HG02938 (cell line): Measurements from ENCODE around the gene HAO2.
A peak's percentile ranks its signal among the peaks of the same experiment; 100 is the strongest.
"Not testable (repeated sequence)": the region's sequence is repeated elsewhere in the genome, so short reads cannot be mapped to it uniquely, and the experiment has no call there.

ENCODE experiments used
- ATAC-seq: cut with Tn5 transposase; IDR thresholded peaks from one replicate; pipeline ENCODE4 v1.9.1; 2021; ENCODE audit warnings: mild to moderate bottlenecking, moderate library complexity; ENCODE audit not compliant: unreplicated experiment

HAO2 gene

DNA sequence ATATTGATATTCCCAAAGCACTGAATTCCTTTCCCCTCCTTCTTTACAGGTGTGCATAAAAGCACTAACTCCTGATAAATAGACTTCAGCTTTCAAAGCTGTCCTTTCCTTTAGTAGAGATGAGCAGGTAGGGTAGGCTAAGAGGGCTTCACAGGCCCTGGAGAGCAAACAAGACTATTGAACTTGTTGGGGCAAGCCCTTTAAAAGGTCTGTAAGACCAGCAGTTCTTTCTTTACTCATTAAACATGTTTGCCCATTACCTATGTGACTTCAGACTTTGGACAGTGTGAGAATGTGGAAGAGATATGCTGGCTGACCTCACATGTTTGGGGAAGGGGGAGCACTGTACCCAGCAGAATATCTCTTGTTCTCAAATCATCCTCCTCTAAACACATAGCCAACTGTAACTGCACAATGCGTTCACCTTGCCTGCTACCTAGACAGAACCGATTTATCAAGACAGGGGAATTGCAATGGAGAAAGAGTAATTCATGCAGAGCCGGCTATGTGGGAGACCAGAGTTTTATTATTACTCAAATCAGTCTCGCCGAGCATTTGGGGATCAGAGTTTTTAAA lies 27.1 kb upstream of the HAO2 start:
- ATAC-seq: no peak

DNA sequence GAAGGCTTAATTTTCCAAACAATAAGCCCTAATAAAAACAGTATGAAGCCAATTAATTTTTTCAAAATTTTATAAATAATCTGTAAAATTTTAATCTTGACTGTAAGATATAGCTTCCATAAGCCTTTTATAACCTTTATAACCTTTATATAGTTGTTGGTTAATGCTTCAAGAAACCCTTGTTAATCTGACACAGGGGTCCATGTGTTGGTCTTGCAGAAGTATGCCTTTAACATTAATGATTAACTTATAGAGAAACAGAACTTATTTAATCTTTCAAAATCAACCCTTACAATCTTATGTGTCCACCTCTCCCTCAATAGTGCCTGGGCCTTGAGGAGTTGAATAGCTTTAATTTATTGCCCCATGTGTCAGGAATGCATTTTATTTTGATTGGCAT lies 23.2 kb upstream of the HAO2 start:
- ATAC-seq: no peak

DNA sequence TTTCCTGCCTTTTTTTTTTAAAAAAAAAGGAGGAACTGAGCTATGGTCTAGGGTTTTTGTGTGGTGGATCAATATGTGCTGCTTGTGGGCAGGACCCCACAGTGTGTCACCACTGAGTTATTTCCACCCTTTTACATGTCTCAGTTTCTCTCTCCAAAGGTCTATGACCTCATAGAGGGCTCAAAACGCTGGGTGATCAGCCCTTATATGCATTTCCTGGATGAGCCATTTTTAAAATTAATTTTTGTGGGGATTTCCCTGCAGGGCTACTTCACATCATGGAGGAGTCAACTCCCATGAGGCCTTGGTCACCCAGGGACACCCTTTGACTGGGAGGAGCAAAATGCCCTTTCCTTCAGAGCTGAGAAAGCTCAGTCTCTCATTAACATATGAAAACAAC lies 20.7 kb upstream of the HAO2 start:
- ATAC-seq: peak; percentile 78

DNA sequence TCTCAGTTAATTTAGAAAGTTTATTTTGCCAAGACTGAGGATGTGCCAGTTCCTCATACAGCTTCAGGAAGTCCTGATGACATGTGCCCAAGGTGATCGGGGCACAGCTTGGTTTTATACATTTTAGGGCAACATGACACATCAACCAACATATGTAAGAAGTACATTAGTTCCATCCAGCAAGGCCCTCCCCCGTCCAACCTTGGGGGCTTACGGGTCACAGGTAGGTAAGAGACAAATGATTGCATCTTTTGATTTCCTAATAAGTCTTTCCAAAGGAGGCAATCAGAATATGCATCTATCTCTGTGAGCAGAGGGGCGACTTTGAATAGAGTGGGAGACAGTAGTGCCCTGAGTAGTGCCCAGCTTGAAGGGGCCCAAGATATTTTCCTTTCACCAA lies 19.6 kb upstream of the HAO2 start:
- no peak for ATAC-seq

DNA sequence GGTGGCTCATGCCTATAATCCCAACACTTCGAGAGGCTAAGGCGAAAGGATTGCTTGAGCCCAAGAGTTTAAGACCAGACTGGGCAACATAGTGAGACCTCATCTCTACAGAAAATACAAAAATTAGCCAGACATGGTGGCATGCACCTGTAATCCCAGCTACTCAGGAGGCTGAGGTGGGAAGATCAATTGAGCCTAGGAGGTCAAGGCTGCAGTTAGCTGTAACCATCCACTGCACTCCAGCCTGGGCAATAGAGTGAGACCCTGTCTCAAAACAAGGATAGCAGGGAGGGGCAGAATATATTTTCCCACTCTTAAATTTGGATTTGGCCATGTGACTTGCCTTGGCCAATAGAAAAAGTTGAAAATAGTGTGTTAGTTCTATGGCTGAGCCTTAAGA lies 17.7 kb upstream of the HAO2 start:
- not testable (repeated sequence) for ATAC-seq

DNA sequence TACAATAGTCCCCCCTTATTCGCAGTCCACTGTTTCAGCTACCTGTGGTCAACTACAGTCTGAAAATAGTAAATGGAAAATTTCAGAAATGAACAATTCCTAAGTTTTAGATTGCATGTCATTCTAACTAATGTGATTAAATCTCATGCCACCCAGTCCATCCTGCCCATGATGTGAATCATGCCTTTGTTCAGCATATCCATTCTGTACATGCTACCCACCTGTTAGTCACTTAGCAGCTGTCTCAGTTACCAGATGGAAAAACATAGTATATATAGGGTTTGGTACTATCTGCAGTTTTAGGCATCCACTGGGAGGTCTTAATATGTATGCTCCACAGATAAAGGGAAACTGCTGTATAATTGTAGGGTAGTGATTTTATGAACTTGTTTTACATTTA lies 16.6 kb upstream of the HAO2 start:
- no peak for ATAC-seq

DNA sequence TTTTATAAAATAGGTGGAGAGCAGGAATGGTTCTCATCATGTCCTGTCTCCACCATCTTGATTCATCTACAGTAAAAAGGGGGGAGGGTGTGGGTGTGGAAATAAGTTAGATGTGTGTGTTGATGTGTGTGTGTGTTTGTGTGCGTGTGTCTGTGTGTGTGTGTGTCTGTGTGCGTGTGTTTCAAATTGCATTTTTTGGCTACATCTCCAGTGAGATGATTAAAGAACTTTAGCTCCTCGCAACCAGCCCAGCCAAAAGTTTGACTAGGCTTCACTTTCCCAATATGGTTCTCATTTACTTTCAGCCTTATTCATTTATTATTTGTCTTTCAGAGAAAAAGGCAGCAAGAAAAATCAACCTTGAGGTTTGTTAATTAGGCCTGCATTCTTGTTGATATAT lies 14.7 kb upstream of the HAO2 start:
- no peak for ATAC-seq

DNA sequence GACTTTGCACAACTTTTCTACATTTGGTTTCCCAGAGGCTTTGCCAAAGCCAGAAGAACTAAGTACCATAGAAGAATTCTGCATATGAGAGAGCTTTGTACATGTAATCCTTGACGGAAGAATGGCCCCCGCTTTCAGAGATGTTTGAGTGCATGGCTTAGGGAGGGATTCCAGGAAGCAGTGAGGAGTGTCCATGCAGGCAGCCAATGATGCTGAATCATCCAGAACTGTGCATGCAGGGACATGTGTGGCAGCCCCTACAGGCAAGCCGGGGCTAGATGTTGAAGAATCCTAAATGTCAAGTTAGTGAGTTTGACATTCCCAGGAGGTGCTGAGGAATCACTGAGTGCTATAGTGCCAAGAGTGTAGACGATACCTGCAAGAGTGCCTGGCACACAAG lies 9.9 kb upstream of the HAO2 start:
- no peak for ATAC-seq

DNA sequence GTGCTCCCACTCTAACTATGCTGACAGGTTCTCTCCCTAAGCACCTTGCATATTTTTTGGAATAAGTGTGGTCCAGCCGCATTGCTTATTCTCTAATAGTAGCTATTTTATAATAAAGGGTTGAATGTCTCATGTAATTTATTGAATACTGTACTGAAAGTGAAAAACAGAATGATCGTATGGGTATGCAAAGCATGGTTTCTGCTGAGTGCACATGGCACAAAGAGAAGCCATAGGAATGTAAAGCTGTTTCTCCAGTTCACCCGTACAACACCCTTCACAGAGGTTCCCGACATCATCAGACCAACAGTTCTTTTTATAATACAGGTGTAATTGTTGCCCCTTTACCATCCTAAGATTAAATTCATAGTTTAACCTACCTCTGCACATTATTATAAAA lies 8.9 kb upstream of the HAO2 start:
- ATAC-seq: no peak

DNA sequence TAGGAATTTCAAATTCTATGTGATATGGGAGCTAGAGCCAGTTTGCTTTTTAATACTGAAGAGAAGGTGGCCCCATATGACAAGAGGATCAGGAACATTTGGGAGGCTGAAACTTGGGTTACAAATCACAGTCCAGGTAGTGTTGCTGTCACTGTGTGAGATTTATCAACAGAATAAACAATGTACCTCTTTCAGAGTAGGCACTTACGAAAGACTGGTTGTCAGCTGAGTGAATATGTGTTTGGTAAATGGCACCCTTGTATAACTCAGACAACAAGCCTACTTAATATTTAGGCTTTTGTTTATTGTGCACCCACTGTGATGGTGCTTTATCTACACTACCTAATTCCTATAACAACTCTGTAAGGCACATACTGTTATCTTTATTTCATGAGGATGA lies 7.4 kb upstream of the HAO2 start:
- ATAC-seq: no peak

DNA sequence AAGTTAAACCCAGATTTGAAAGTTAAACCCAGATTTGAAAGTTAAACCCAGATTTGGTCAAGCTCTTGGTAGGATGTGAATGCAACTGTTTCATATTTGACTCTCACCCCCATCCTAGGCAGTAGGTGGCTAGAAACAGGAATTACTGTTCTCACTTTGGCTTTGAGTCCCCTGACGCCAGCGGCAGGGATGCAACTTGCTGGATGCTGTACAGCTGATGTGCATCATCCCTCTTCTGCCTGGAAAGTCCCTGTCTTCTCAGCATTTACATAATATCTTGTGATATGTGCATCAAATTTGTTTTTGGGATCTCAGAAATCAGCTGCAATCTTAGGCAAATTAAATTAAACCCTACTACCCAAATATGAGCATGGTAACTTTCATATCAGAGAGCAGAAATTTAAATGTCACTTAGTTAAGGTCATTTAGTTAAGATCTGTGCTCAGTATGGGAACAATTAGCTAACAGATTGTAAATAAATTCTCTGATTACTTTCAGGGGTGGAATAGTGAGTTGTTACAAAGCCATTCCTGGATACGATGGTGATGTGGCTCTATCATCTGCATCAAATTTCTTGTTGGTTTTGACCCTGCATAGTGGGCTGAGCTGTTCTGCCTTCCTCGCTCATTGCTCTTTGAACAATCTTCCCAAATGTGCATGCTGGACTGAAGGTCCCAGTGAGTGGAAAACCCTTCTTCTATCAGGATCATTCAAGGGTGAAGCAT lies 6.8 kb upstream of the HAO2 start:
- no peak for ATAC-seq

DNA sequence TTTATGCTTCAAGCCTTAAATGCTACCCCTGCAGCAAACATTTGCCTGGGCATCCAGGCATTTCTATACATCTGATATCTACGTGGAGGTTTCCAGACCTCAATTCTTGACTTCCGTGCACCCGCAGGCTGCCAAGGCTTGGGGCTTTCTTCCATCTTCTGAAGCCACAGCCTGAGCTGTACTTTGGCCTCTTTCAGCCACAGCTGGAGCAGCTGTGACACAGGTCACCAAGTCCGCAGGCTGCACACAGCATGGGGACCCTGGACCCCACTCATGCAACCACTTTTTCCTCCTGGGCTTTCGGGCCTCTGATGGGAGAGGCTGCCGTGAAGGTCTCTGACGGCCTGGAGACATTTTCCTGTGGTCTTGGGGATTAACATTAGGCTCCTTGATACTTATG lies 5.4 kb upstream of the HAO2 start:
- no peak for ATAC-seq

DNA sequence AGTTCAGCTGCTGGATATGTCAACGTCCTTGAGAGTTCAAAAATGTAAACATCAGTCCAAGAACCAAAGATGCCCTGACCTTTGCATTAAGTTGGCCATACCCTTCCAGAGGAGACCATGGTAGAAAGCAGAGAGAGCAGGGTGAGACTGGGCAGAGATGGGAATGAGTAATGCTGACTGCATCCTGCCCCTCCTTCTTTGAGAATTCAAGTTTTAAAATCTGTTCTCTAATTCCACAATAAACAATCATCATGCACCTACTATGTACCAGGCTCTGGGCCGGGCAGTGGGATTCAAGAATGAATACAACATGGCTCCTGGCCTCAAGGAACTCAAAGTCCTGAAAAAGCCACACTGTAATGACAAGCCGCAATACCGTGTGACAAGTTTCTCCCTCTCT lies 3.9 kb upstream of the HAO2 start:
- ATAC-seq: no peak

DNA sequence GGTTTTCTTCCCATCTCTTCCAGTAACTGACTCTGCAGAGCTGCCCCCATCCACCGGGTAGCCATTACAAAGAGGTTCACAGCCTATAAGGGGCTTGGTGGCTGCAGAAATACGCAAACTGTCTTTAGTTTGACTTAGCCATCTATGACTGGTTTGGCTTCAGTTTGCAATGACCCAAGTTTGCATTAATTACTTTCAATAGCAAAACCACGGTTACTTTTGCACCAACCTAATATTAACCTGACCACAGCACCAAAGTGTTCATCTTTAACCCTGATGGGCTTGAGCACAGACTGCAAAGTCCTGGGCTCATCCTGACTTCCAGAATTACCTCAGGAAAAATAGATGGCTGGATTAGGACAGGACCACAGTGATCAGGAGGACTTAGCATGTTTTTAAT lies 2.2 kb upstream of the HAO2 start:
- ATAC-seq: no peak

DNA sequence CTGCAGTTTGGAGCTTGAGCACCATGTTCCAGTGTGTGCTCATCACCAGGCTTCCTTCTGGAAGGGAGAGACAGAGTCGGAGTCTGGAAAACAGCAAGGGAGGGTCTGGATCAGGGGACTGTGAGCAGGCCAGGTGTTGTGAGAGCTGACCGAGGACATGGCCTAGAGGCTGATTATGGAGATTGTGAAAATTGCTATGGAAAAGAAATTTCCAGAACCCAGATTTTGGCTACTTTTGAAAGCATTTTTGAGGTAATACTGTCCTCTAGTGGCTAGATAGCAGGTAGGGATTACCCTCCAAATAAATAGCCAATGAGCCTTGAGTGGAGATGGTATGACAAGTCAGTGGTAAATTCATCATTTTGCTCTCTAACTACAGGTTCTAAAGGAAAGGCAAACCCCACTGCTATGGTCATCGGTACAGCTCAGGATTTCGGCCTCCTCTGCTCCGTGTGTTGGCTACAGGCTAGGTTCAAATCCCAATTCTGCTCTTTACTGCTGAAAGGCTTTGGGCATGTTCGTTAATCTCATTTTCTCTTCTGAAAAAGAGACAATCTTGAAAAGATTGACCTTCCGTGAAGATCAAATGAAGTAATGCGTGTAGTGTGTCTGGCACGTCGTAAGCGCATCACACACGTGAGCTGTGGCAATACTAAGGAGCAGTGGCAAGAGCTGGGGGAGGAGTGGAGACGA lies 1.0 kb upstream of the HAO2 start:
- ATAC-seq: no peak

DNA sequence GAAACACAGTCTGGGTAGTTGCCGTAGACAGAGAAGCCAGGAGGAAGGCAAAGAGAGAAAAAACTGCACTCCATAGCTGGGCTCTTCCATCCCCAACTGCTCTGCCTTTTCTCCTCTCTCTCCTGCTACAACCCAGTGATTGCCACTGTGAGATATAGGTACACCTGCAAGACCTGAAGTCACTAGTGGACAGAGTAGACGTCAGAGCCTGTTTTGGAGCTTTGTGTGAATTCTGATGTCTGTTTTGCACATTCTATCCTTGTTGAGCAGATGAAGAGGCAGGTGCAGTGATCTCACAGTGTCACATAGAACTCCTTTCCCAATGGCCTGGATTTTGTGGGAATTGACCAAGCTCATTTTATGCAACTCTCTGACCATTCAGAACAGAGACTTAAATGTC lies 2.2 kb downstream of the HAO2 start:
- ATAC-seq: no peak

DNA sequence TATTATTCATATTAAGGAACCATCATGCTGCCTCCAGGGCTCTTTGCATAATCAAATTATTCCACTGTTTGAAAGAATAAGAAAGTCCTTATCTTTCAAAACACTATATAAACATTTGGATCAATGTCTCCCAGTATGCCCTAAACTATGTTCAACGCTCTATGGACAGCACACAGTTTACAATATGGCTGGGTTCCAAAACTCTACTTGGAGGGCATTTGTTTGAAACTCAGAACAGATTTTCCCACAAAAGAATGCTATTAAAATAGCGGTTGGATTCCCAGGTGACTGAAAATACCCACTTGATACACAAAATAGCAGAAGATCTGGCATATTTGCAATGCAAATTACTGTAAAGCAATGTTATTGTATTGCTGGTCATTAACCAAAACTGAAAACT lies 3.2 kb downstream of the HAO2 start:
- no peak for ATAC-seq

DNA sequence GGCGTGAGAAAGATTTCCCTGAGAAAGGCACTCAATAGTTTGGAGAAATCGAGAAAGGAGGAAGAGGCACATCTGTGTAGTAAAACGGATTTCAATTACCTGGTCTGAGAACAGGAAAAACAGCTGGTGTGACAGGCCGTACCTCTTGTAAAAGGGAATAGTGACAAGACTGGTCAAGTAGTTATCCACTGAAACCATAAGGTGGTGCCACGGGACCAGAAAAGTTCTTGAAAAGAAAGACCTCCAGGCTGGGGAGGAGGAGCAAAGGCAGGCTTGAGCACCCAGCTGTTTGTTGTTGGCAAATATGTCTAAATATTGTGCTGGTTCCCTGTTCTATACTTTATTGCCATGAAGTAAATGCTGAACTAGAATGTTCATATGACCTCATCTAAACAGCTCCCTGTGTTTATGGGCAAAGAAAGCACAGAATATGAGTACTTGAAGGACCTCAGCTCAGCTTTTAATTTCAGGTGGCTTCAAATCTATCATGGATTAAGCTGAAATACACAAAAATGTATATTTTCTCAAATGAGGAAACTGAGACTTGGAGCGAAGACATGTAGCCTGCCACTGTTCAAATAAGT lies 4.0 kb downstream of the HAO2 start:
- ATAC-seq: no peak

DNA sequence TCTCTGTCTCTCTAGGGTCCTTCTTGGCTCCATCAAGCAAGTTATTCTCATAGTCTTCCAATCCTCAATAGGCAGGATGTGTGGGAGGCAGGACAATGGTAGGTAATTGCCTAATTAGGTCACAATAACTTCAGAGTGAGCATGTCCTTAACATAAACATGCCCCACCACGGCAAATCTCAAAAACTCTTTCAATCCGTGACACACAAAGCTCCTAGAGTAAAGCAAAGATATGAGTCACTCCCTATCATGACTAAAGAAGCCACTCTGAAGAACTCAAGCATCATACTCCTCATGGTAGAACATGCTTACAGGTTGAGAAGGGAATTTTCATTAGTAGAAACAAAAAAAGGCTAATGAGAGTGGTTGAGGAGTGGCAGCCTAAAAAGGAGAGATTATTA lies 4.9 kb downstream of the HAO2 start:
- ATAC-seq: no peak

DNA sequence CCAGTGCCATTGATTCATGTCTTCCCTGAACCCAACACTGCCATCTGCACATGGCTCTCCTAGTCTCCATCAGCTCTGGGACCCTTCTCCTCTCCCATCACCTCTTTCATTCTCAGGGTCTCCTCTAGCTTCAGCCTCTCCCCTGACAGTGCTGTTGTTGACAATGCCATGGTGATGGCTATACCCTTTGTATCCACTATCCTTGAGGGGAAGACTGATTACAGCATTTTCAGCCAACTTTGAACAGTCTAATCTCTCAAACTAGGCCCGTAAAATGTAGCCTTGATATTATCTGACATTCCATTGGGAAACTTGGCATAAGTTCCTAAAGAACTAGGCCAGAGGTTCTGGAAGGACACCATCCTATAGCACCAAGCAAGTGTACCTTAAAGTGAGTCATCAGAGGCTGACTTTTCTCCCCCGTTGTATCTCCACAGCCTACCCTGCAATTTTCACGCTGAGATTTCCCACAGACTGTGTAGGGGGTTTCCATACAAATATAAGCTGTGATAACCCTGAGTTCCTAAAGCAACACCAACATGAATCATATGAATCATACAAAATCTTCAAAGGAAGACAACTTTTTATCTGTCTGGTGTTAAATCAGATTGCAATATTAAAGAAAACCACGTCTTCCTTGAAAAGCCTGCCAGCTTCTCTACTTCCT lies 5.8 kb downstream of the HAO2 start:
- no peak for ATAC-seq

DNA sequence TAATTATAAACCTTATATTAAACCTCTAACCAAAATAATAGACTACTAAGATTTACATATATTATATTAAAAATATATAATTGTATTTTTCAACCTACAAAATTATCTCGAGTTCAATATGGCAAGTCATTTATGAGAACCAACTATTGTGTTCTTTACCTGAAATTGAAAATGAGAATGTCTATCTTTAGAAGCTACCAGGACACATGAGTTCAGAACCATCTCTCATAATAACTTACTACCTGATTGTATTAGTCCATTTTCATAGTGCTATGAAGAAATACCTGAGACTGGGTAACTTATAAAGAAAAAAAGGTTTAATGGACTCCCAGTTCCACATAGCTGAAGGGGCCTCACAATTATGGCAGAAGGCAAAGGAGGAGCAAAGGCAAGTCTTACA lies 6.8 kb downstream of the HAO2 start:
- no peak for ATAC-seq

DNA sequence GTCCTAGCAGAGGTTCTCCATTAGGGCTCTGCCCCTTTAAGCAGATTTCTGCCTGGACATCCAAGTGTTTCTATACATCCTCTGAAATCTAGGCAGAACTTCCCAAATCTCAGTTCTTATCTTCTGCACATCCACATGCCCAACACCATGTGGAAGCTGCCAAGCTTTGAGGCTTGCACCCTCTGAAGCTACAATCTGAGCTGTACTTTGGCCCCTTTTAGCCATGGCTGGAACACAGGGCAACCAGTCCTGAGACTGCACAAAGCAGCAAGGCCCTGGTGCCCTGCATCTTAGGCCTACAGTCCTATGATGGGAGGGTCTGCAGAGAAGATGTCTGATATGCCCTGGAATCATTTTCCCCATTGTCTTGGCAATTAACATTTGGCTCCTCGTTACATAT lies 8.0 kb downstream of the HAO2 start:
- ATAC-seq: no peak
